UCSD-AML1 (cell line): ENCODE data around the gene CD93.
A peak's percentile ranks its signal among the peaks of the same experiment; 100 is the strongest.

Experiments
- DNase-seq: peaks from one replicate; lab custom pipeline; 2025; ENCODE audit not compliant: unreplicated experiment; lab: John Stamatoyannopoulos, UW

The CD93 gene

DNA sequence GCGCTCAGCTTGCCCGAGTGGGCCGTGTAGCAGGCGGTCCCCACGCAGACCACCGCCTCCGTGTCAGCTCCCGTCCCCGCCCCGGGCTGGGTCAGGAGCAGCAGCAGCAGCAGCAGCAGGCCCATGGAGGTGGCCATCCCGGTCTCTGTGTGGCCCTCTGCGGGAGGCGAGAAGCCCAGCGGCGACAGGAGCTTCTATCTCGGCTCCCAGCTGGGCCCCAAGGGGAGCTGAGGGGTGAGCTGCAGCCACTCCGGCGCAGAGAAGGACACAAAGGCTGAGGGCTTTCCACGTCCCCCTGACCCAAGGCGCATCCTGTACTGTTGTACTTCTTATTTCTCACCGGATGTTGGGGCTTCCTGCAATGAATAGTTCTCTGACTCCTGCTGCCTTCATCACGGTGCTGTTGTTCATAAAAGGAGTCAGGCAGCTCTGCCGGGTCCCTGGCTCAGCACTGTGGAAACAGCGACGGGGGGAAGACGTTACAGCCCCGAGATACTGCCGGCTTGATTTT, at the start of gene CD93:
Gene CD93 (minus strand): TSS at position 269 of the 511 bp plus-strand sequence. CDS start 132 bp downstream, at position 137.
- DNase-seq = peak; percentile 76

DNA sequence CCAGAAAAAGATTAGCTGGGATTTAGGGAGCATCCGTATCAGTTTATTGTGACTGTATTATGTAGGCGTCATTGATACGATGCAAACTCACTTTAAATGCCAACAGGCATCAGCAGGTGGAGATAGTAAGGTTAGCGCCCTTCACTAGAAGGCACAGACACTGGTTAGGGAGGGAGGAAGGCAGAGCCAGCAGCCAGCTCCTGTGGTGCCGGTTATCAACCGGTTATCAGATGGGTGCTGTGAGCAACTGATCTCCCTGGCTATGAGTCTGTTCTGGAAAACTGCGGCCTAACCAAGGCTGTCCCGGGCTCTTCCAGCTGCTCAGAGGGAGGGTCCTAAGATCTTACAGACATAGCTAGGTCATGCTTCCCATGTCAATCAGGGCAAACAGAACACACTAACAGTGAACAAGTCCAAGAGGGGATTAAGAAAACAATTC, 47.5 kb upstream of the CD93 start:
- DNase-seq = no peak

GRCh38 chr20:23132930-23133559, 46.9 kb upstream of the CD93 start:
- peak; percentile 56 for DNase-seq

- no peak for DNase-seq
These were observed 46.3 kb upstream of the CD93 start for GRCh38 chr20:23132293-23132929.

DNA sequence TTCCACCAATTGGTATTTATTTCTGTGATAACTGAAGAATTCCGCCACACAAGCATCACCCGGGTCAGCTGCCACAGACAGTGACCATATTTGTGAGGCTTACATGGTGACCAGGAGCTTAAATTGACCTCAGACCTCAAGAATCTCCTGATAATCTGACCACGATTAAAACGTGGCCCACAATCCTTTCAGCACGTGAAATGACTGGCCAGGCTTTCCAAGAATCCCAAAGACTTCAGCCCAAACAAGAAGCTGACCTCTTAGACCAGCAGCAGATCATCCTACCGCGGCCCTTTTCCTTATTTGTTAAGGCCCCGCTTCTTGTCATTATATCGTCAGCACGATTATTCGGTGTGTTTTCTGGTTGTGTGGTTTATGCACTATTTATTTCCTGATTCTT, 45.6 kb upstream of the CD93 start:
- DNase-seq = no peak

DNA sequence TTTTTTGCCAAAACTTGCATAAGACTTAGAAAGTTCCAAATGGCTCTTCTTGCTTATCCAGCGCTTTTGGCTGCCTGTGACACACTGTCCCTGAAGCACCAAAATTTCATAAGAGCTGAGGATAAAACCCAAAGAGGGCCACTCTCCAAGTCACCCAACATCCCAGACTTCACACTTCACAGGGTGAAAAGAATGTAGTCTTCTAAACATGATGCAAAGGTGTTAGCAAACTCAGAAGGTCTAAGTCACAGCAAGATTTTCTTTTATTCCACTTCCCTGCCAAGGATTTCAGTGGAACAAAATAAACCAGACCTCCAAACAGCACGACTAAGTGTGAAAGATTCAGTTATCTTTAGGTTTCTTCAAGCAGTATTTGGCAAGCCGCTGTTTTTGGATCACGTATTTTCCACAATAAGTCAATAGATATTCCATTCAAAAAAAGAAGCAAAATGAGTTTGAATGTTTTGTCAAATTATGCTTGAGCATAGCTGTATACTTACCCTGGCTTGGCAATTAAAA, 44.6 kb upstream of the CD93 start:
- DNase-seq = no peak

DNA sequence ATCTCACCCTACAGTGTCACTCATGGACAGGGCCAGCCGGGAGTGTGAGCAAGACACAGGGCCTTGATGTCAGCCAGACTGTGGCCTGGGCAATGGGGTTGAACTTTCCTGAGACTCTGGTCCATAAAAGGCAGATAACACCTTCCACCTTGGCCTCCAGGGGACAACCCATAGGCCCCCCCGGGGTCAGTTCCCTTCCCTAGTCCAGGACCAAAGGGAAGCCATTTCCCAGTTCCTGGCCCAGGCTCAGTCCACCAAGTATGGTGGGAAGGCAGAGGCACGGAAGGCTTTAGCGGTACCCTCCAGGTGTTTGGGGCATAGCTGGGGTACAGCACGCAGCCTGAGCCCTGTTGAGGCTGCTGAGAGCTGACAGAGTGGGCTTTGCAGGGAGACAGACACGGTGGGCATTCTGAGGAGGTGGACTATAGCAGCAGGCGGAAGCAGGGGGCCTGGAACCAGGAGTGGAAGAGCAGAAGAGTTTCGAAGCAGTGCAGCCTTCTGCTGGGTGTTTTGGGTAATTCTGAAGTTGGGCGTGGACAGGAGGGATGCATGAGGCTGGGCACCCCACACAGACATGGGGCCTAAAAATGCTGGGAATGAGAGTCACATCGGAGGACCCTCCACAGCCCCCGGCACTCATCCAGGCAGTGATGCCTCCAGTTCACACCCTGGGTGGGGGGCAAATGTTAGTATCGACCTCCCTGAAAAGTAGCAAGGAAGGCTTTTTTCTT, 43.9 kb upstream of the CD93 start:
- DNase-seq = no peak

GRCh38 chr20:23129266-23129665, 43.1 kb upstream of the CD93 start:
- no peak for DNase-seq

- DNase-seq = no peak
These were observed 42.5 kb upstream of the CD93 start for GRCh38 chr20:23128461-23129125.

GRCh38 chr20:23127506-23128279, 41.6 kb upstream of the CD93 start:
- DNase-seq = no peak

- DNase-seq = peak; percentile 90
These were observed 40.3 kb upstream of the CD93 start for GRCh38 chr20:23126281-23127061.

DNA sequence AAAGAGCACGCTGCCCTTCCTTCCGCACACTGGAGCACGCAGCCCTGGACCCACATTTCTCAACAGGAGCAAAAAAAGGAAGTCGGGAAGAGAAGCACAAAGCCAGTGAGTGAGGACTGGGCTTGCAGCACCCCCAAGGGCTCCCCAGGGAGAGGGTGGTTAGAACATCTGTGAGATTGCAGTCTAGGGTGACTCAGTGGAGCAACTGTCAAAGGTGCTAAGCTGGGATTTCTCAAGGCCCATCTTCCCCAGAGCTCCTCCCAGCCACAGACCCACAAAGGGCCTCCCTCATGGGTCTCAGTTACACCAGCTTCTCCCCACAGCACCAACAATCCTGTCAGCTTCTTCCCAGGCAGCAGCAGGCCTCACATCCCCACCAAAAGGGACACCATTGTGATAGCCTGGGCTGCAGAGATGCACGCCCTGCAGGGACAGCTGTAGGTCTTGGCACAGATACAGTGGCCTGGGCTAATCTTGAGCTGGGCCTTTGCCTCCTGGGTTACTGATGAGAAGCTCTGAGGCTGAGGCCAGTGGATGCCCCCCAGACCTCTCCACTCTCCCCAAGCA, 39.6 kb upstream of the CD93 start:
- DNase-seq = peak; percentile 63

DNA sequence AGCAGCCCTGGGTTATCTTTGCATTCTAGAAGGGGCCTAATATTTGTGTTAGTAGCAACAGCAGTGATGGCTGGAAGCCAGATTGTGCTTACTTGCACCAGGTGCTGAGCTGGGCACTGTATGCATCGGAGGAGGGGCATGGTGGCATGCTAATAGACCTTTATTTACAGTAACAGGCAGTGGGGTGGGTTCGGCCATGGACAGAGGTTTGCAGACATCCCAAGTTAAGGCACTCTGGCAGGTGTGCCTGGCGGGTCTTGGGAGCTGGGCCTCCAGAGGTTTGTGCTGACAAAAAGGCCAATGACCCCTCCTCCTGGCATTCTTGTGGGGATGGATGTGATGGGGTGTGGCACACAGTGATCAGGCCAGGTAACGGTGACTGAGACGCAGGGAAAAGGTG, 39.0 kb upstream of the CD93 start:
- no peak for DNase-seq

- no peak for DNase-seq
These were observed 37.8 kb upstream of the CD93 start for GRCh38 chr20:23123886-23124285.

GRCh38 chr20:23122796-23123655, 36.9 kb upstream of the CD93 start:
- no peak for DNase-seq

DNA sequence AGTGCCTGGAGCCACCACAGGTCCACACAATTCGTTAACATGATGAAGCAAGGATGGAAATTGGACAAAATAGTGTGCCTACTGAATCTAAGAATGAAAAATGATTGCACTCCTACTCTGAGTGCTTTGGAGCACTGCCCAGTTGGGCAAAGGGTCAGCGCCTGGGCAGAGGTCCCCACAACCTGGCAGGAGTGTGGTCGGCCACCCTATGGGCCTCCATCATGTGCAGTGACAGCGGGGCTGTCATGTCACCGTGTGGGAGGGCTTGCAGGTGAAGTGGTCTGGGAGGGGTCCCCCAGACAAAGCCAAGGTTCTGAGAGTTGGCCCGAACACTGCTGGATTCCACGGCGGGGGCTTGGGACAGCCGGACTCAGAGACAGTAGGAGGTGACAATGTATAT, 36.2 kb upstream of the CD93 start:
- no peak for DNase-seq

DNA sequence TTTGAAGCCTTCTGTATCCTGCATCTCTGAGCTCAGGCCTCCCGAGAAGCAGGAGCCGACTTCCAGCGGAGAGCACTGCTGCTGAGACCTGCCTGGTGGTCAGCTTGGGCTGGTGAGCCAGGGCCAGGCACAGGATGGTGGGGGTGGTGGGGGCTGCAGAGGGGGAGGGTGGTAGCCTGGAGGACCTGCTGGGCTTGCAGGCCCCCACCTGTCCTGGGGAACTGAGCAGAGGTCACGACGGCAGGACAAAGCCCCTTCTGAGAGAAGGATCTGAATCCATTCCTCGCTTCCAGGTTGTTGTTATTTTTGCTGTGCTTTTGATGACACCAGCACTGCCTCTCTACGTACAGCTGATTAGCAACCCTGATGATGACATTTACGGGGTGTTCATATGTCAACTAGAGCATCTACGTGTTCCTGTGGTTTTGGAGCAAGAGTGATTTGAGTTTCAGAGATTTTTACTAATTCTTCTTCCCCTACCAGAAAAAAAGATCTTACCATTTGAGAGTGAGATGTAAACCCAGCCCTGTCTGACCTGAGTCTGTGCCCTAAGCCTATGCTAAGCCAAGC, 35.7 kb upstream of the CD93 start:
- DNase-seq = no peak
